ENCODE data around the gene MINK1. TPM values are rescaled to one million over a fixed set of nuclear protein-coding genes. Genes with fewer than 3 reads are reported as not detected.

The MINK1 gene
- total RNA-seq, 2 experiments from 2014 or later, result 40.6 to 62.5 TPM

GRCh38 chr17:4933646-4934045 is 100.5 kb downstream of the MINK1 start:
- intact Hi-C loops (cut with micrococcal nuclease; ENCODE audit: unreplicated experiment), result no loop called here
- no peak for TF ChIP-seq EZH2phosphoT487 (IDR thresholded peaks at IDR 0.05; ENCODE audit: borderline replicate concordance, low read depth, low read length)
- TF ChIP-seq, protein P1, sequence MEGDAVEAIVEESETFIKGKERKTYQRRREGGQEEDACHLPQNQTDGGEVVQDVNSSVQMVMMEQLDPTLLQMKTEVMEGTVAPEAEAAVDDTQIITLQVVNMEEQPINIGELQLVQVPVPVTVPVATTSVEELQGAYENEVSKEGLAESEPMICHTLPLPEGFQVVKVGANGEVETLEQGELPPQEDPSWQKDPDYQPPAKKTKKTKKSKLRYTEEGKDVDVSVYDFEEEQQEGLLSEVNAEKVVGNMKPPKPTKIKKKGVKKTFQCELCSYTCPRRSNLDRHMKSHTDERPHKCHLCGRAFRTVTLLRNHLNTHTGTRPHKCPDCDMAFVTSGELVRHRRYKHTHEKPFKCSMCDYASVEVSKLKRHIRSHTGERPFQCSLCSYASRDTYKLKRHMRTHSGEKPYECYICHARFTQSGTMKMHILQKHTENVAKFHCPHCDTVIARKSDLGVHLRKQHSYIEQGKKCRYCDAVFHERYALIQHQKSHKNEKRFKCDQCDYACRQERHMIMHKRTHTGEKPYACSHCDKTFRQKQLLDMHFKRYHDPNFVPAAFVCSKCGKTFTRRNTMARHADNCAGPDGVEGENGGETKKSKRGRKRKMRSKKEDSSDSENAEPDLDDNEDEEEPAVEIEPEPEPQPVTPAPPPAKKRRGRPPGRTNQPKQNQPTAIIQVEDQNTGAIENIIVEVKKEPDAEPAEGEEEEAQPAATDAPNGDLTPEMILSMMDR (conservative IDR thresholded peaks at IDR 0.05; ENCODE audit: low read length), result no peak
- H2AFZ ChIP-seq (ENCODE audit: low read length), result no peak overlapping the region
- H4K20me1 ChIP-seq (ENCODE audit: insufficient read depth, low read length), result no peaks in the 10 kb centered on the region
- no peak overlapping the region for H3K4me2 ChIP-seq (ENCODE audit: low read length)
- peaks cover 9% of the 10 kb centered on the region for H3K4me1 ChIP-seq (ENCODE audit: insufficient read depth, low read length, poor library complexity, severe bottlenecking)
- DNase-seq (ENCODE audit: low spot score), result no peak
- no TSS peak for BruUV-seq (replicated peaks)
- peaks cover 42% of the 10 kb centered on the region for H3K36me3 ChIP-seq (ENCODE audit: insufficient read depth, low read length)
- no peak overlapping the region for H3K27ac ChIP-seq (ENCODE audit: low read depth, low read length, poor library complexity, severe bottlenecking)
- peaks cover 5% of the 10 kb centered on the region for H3K79me2 ChIP-seq (ENCODE audit: insufficient read depth, low read depth, low read length)
- no peaks in the 10 kb centered on the region for H3K9me2 ChIP-seq (ENCODE audit: insufficient read depth, low read length)
- H3K9me3 ChIP-seq (ENCODE audit: low read length), result no peaks in the 10 kb centered on the region
- H3K4me3 ChIP-seq (ENCODE audit: low read depth, low read length, poor library complexity, severe bottlenecking), result no peak overlapping the region
- POLR2A ChIA-PET, result no interaction called here
- CTCF ChIA-PET (ENCODE audit: unreplicated experiment), result no interaction called here

- peaks cover 14% of the 10 kb centered on the region for H3K4me1 ChIP-seq (ENCODE audit: insufficient read depth, low read length, poor library complexity, severe bottlenecking)
- no peak overlapping the region for H3K4me3 ChIP-seq (ENCODE audit: low read depth, low read length, poor library complexity, severe bottlenecking)
- ChIA-PET CTCF (ENCODE audit: unreplicated experiment) (no interaction called here), POLR2A (no interaction called here)
- intact Hi-C loops (cut with micrococcal nuclease; ENCODE audit: unreplicated experiment), result no loop called here
- DNase-seq (ENCODE audit: low spot score), result no peak
- no peaks in the 10 kb centered on the region for H4K20me1 ChIP-seq (ENCODE audit: insufficient read depth, low read length)
- no peaks in the 10 kb centered on the region for H3K9me2 ChIP-seq (ENCODE audit: insufficient read depth, low read length)
- no peak overlapping the region for H3K27ac ChIP-seq (ENCODE audit: low read depth, low read length, poor library complexity, severe bottlenecking)
- peaks cover 35% of the 10 kb centered on the region for H3K36me3 ChIP-seq (ENCODE audit: insufficient read depth, low read length)
- peaks cover 12% of the 10 kb centered on the region for H3K79me2 ChIP-seq (ENCODE audit: insufficient read depth, low read depth, low read length)
- no peak overlapping the region for H3K4me2 ChIP-seq (ENCODE audit: low read length)
- TF ChIP-seq EZH2phosphoT487 (IDR thresholded peaks at IDR 0.05; ENCODE audit: borderline replicate concordance, low read depth, low read length), result no peak
- TF ChIP-seq, protein P1 (conservative IDR thresholded peaks at IDR 0.05; ENCODE audit: low read length), result peak; percentile 41
- BruUV-seq (replicated peaks), result TSS peak; percentile 9
- no peaks in the 10 kb centered on the region for H3K9me3 ChIP-seq (ENCODE audit: low read length)
- no peak overlapping the region for H2AFZ ChIP-seq (ENCODE audit: low read length)
These were observed 101.2 kb downstream of the MINK1 start for GRCh38 chr17:4934173-4934979.

DNA sequence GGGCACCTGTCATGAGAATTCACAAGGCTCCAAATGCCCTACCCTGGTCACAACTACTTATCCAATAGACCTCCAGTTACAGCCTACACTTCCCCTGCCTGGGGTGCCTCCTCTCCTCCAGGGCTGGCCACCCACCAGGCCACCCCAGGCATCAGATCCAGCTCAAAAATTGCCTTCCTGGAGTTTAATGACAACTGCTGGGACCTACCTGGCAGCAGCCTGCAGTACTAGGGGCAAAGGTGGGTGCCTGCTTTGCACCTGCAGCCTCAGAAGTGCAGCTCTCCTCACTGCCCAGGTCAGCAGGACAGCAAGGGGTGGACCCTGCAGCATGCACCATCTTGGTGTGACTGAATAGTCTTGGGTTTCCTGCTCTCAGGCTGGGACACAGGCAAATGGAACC is 102.5 kb downstream of the MINK1 start:
- Histone ChIP-seq H3K79me2 (ENCODE audit: insufficient read depth, low read depth, low read length) (peaks cover 17% of the 10 kb centered on the region), H3K27ac (ENCODE audit: low read depth, low read length, poor library complexity, severe bottlenecking) (no peak overlapping the region), H3K4me1 (ENCODE audit: insufficient read depth, low read length, poor library complexity, severe bottlenecking) (peaks cover 14% of the 10 kb centered on the region), H4K20me1 (ENCODE audit: insufficient read depth, low read length) (no peaks in the 10 kb centered on the region), H3K4me2 (ENCODE audit: low read length) (no peak overlapping the region), H3K9me3 (ENCODE audit: low read length) (no peaks in the 10 kb centered on the region), H3K36me3 (ENCODE audit: insufficient read depth, low read length) (peaks cover 38% of the 10 kb centered on the region; the same call in 1 of the 2 replicates), H2AFZ (ENCODE audit: low read length) (no peak overlapping the region), H3K4me3 (ENCODE audit: low read depth, low read length, poor library complexity, severe bottlenecking) (no peak overlapping the region), H3K9me2 (ENCODE audit: insufficient read depth, low read length) (no peaks in the 10 kb centered on the region)
- CTCF ChIA-PET (ENCODE audit: unreplicated experiment), result no interaction called here
- no TSS peak for BruUV-seq (replicated peaks)
- intact Hi-C loops (cut with micrococcal nuclease; ENCODE audit: unreplicated experiment), result no loop called here
- TF ChIP-seq, protein P1 (conservative IDR thresholded peaks at IDR 0.05; ENCODE audit: low read length), result no peak
- no peak for TF ChIP-seq EZH2phosphoT487 (IDR thresholded peaks at IDR 0.05; ENCODE audit: borderline replicate concordance, low read depth, low read length)
- DNase-seq (ENCODE audit: low spot score), result no peak
- POLR2A ChIA-PET, result no interaction called here
